Neural cell (in vitro differentiated cells): Measurements from ENCODE around the gene OTOP3.

Experiments
- EP300 ChIP-seq: fragments of 450-650 bp; conservative IDR thresholded peaks from 2 replicates; pipeline ENCODE4 v1.6.1; 2014; ENCODE audit warnings: antibody characterized with exemption, mild to moderate bottlenecking, moderate library complexity; ENCODE audit not compliant: poor library complexity, severe bottlenecking
- EZH2 ChIP-seq: fragments of 200-600, 300-800 bp; shearing (Covaris generic), sonication (generic); IDR thresholded peaks from 2 replicates; pipeline ENCODE4 v1.6.1; 2014; ENCODE audit warnings: antibody characterized with exemption, low read length, borderline replicate concordance, mild to moderate bottlenecking; ENCODE audit not compliant: insufficient read depth, poor library complexity, severe bottlenecking
- POLR2AphosphoS5 ChIP-seq: IDR thresholded peaks from 2 replicates; pipeline ENCODE4 v1.6.1; 2012
- RAD21 ChIP-seq: fragments of 450-650 bp; conservative IDR thresholded peaks from 2 replicates; pipeline ENCODE4 v1.6.1; 2014; ENCODE audit warnings: antibody characterized with exemption, mild to moderate bottlenecking, moderate library complexity
- SMC3 ChIP-seq: fragments of 450-650 bp; conservative IDR thresholded peaks from 2 replicates; pipeline ENCODE4 v1.6.1; 2014; ENCODE audit warnings: antibody characterized with exemption, mild to moderate bottlenecking, moderate library complexity; ENCODE audit not compliant: poor library complexity
- TAF1 ChIP-seq: IDR thresholded peaks from 2 replicates; pipeline ENCODE4 v1.6.1; 2012; ENCODE audit warnings: low read depth
- TF ChIP-seq, protein P1 (sequence below): fragments of 450-650 bp; IDR thresholded peaks from 2 replicates; pipeline ENCODE4 v1.5.1; 2014; ENCODE audit warnings: antibody characterized with exemption, mild to moderate bottlenecking, moderate library complexity; ENCODE audit not compliant: poor library complexity, severe bottlenecking
- TF ChIP-seq, protein P2 (sequence below): IDR thresholded peaks from 2 replicates; pipeline ENCODE4 v1.6.1; 2012; ENCODE audit warnings: borderline replicate concordance

GRCh38 chr17:74903671-74904070 lies 32.0 kb upstream of the OTOP3 start:
- TF ChIP-seq SMC3, result no peak
- TF ChIP-seq, protein P1, sequence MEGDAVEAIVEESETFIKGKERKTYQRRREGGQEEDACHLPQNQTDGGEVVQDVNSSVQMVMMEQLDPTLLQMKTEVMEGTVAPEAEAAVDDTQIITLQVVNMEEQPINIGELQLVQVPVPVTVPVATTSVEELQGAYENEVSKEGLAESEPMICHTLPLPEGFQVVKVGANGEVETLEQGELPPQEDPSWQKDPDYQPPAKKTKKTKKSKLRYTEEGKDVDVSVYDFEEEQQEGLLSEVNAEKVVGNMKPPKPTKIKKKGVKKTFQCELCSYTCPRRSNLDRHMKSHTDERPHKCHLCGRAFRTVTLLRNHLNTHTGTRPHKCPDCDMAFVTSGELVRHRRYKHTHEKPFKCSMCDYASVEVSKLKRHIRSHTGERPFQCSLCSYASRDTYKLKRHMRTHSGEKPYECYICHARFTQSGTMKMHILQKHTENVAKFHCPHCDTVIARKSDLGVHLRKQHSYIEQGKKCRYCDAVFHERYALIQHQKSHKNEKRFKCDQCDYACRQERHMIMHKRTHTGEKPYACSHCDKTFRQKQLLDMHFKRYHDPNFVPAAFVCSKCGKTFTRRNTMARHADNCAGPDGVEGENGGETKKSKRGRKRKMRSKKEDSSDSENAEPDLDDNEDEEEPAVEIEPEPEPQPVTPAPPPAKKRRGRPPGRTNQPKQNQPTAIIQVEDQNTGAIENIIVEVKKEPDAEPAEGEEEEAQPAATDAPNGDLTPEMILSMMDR, result no peak
- TF ChIP-seq EP300, result no peak
- no peak for TF ChIP-seq TAF1
- TF ChIP-seq, protein P2, sequence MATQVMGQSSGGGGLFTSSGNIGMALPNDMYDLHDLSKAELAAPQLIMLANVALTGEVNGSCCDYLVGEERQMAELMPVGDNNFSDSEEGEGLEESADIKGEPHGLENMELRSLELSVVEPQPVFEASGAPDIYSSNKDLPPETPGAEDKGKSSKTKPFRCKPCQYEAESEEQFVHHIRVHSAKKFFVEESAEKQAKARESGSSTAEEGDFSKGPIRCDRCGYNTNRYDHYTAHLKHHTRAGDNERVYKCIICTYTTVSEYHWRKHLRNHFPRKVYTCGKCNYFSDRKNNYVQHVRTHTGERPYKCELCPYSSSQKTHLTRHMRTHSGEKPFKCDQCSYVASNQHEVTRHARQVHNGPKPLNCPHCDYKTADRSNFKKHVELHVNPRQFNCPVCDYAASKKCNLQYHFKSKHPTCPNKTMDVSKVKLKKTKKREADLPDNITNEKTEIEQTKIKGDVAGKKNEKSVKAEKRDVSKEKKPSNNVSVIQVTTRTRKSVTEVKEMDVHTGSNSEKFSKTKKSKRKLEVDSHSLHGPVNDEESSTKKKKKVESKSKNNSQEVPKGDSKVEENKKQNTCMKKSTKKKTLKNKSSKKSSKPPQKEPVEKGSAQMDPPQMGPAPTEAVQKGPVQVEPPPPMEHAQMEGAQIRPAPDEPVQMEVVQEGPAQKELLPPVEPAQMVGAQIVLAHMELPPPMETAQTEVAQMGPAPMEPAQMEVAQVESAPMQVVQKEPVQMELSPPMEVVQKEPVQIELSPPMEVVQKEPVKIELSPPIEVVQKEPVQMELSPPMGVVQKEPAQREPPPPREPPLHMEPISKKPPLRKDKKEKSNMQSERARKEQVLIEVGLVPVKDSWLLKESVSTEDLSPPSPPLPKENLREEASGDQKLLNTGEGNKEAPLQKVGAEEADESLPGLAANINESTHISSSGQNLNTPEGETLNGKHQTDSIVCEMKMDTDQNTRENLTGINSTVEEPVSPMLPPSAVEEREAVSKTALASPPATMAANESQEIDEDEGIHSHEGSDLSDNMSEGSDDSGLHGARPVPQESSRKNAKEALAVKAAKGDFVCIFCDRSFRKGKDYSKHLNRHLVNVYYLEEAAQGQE, result no peak
- no peak for TF ChIP-seq POLR2AphosphoS5
- no peak for TF ChIP-seq RAD21
- no peak for TF ChIP-seq EZH2
